Neural progenitor cell (in vitro differentiated cells): Measurements from ENCODE around the gene POMT2. TPM values are rescaled to one million over a fixed set of nuclear protein-coding genes. Genes with fewer than 3 reads are reported as not detected.

Experiments
- DNase-seq: peaks from one replicate; pipeline ENCODE4 v3.0.0-alpha.2; 2016; ENCODE audit warnings: low spot score
- H2AFZ ChIP-seq: fragments of 200-600 bp; sonication (generic); replicated peaks from 2 replicates; pipeline ENCODE4 v1.6.1; 2016; ENCODE audit warnings: antibody characterized with exemption
- H3F3A ChIP-seq: fragments of 200-600 bp; sonication (generic); 2 replicates; pipeline ENCODE4 v1.6.1; 2016; ENCODE audit warnings: antibody characterized with exemption, low read depth
- H3K27ac ChIP-seq: fragments of 200-600 bp; sonication (generic); 2 replicates; pipeline ENCODE4 v1.5.1; 2016; ENCODE audit warnings: mild to moderate bottlenecking
- H3K27me3 ChIP-seq: fragments of 200-600 bp; sonication (generic); 2 replicates; pipeline ENCODE4 v1.6.1; 2016; ENCODE audit warnings: mild to moderate bottlenecking, moderate library complexity
- H3K36me3 ChIP-seq: fragments of 200-600 bp; sonication (generic); 2 replicates; pipeline ENCODE4 v1.5.1; 2016
- H3K4me1 ChIP-seq: fragments of 200-600 bp; sonication (generic); 2 replicates; pipeline ENCODE4 v1.6.1; 2016; ENCODE audit warnings: mixed run types
- H3K4me2 ChIP-seq: fragments of 200-600 bp; sonication (generic); 2 replicates; pipeline ENCODE4 v1.6.1; 2016
- H3K4me3 ChIP-seq: fragments of 200-600 bp; sonication (generic); 2 replicates; pipeline ENCODE4 v1.5.1; 2016
- H3K79me2 ChIP-seq: fragments of 200-600 bp; sonication (generic); 2 replicates; pipeline ENCODE4 v1.6.1; 2016; ENCODE audit warnings: low read depth
- H3K9ac ChIP-seq: fragments of 200-600 bp; sonication (generic); 2 replicates; pipeline ENCODE4 v1.6.1; 2016
- H3K9me3 ChIP-seq: fragments of 200-600 bp; sonication (generic); 2 replicates; pipeline ENCODE4 v1.5.1; 2016; ENCODE audit warnings: low read depth
- H4K20me1 ChIP-seq: fragments of 200-600 bp; sonication (generic); 2 replicates; pipeline ENCODE4 v1.6.1; 2016; ENCODE audit warnings: low read depth
- H3K27ac Mint-ChIP-seq: 3 replicates; pipeline ENCODE4 v1.8.0; 2021; ENCODE audit warnings: mixed read lengths
- H3K27me3 Mint-ChIP-seq: 2 replicates; pipeline ENCODE4 v1.8.0; 2022; ENCODE audit warnings: low read depth, mild to moderate bottlenecking, inconsistent platforms, moderate library complexity, mixed read lengths; ENCODE audit not compliant: insufficient read depth
- H3K36me3 Mint-ChIP-seq: 3 replicates; pipeline ENCODE4 v1.8.0; 2021; ENCODE audit warnings: mixed read lengths
- H3K4me1 Mint-ChIP-seq: 3 replicates; pipeline ENCODE4 v1.8.0; 2021; ENCODE audit warnings: mixed read lengths
- H3K4me3 Mint-ChIP-seq: 3 replicates; pipeline ENCODE4 v1.8.0; 2021; ENCODE audit warnings: mild to moderate bottlenecking, moderate library complexity, mixed read lengths
- H3K9me3 Mint-ChIP-seq: 3 replicates; pipeline ENCODE4 v1.8.0; 2020; ENCODE audit warnings: mixed read lengths
- EZH2 ChIP-seq: fragments of 200-600 bp; sonication (generic); IDR thresholded peaks from 2 replicates; pipeline ENCODE4 v1.6.1; 2017; ENCODE audit warnings: antibody characterized with exemption, mild to moderate bottlenecking, moderate library complexity
- EZH2phosphoT487 ChIP-seq: fragments of 200-600 bp; sonication (generic); IDR thresholded peaks from 2 replicates; pipeline ENCODE4 v1.6.1; 2017; ENCODE audit warnings: antibody characterized with exemption
- total RNA-seq: library from RNA; depleted of rRNA; stranded (reverse); fragments of >200 nt; gene quantifications from 2 replicates; pipeline ENCODE4 v1.2.3, GENCODE V29; 2015; ENCODE audit warnings: low replicate concordance
- TF ChIP-seq, protein P1 (sequence below): fragments of 200-600 bp; sonication (generic); IDR thresholded peaks from 2 replicates; pipeline ENCODE4 v1.5.1; 2017; ENCODE audit warnings: antibody characterized with exemption, mild to moderate bottlenecking

The POMT2 gene
- total RNA-seq, 1 donor from 2014 or later, result 6.2 TPM

DNA sequence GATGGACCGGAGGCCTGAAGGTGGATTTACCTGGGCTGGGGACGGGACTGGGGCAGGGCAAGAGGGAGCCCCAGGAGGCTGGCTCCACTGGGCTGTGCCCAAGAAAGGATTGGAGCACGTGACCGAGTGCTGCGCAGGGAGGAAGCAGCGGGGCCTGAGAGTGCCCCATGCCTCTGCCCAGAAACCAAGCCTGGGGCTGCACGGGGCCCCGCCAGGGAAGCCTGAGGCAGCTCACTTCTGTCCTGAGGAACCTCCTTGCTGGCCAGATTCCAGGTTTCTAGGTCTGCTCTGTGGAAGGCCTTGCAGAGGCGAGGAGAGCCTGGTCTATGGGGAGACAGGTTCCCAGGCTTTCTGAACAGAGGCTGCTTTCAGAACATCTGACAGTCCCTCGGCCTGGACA lies 60.1 kb downstream of the POMT2 start:
- Histone ChIP-seq H3K4me2 (no peak overlapping the region), H3K27ac (no peak overlapping the region)

DNA sequence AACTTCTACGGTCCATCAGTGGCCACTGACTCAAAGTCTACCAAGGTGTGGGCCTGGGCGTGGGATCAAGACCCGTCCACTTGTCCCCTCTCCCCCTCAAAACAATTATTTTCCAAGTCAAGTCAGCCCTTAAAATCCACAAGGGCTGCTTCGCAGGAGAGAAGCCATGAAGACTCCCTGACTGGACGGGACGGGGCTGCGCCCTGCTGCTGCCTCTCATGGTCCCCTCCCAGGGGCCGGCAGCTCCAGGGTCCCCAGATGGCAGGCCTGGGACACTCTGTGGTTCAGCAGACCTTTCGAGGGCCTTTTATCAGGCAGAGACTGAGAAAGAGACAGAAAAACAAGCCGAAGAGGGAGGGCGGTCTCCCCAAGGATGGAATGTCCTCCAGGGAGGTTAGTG lies 60.5 kb downstream of the POMT2 start:
- Histone ChIP-seq H3K36me3 (no peaks in the 10 kb centered on the region), H2AFZ (peak overlapping the region; percentile 58), H3K4me3 (no peak overlapping the region), H3K4me2 (no peak overlapping the region), H3K9ac (no peak overlapping the region), H3K4me1 (no peaks in the 10 kb centered on the region), H3K27ac (no peak overlapping the region), H3K27me3 (no peaks in the 10 kb centered on the region), H3F3A (no peaks in the 10 kb centered on the region), H3K9me3 (no peaks in the 10 kb centered on the region), H4K20me1 (no peaks in the 10 kb centered on the region), H3K79me2 (no peaks in the 10 kb centered on the region)
- H3K36me3 Mint-ChIP-seq, result no peaks in the 10 kb centered on the region
- peaks cover 11% of the 10 kb centered on the region for H3K27me3 Mint-ChIP-seq
- no peak overlapping the region for H3K4me3 Mint-ChIP-seq
- no peak for TF ChIP-seq EZH2phosphoT487
- no peak for TF ChIP-seq EZH2
- TF ChIP-seq, protein P1, sequence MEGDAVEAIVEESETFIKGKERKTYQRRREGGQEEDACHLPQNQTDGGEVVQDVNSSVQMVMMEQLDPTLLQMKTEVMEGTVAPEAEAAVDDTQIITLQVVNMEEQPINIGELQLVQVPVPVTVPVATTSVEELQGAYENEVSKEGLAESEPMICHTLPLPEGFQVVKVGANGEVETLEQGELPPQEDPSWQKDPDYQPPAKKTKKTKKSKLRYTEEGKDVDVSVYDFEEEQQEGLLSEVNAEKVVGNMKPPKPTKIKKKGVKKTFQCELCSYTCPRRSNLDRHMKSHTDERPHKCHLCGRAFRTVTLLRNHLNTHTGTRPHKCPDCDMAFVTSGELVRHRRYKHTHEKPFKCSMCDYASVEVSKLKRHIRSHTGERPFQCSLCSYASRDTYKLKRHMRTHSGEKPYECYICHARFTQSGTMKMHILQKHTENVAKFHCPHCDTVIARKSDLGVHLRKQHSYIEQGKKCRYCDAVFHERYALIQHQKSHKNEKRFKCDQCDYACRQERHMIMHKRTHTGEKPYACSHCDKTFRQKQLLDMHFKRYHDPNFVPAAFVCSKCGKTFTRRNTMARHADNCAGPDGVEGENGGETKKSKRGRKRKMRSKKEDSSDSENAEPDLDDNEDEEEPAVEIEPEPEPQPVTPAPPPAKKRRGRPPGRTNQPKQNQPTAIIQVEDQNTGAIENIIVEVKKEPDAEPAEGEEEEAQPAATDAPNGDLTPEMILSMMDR, result no peak
- DNase-seq, result no peak
- H3K27ac Mint-ChIP-seq, result no peak overlapping the region
- peaks cover 3% of the 10 kb centered on the region for H3K9me3 Mint-ChIP-seq
- no peaks in the 10 kb centered on the region for H3K4me1 Mint-ChIP-seq

More for the DNA sequence above, 60.1 kb downstream of the POMT2 start:
- Histone ChIP-seq H3F3A (no peaks in the 10 kb centered on the region), H3K9me3 (no peaks in the 10 kb centered on the region), H3K4me3 (no peak overlapping the region), H3K36me3 (no peaks in the 10 kb centered on the region), H3K4me1 (no peaks in the 10 kb centered on the region), H3K79me2 (no peaks in the 10 kb centered on the region), H2AFZ (peak overlapping the region; percentile 58), H3K27me3 (no peaks in the 10 kb centered on the region), H4K20me1 (no peaks in the 10 kb centered on the region), H3K9ac (no peak overlapping the region)
- no peak for DNase-seq
- TF ChIP-seq EZH2, result no peak
- TF ChIP-seq EZH2phosphoT487, result no peak
- TF ChIP-seq, protein P1, result no peak
- peaks cover 3% of the 10 kb centered on the region for H3K9me3 Mint-ChIP-seq
- no peak overlapping the region for H3K27ac Mint-ChIP-seq
- H3K27me3 Mint-ChIP-seq, result peaks cover 12% of the 10 kb centered on the region
- H3K4me3 Mint-ChIP-seq, result no peak overlapping the region
- H3K4me1 Mint-ChIP-seq, result no peaks in the 10 kb centered on the region
- H3K36me3 Mint-ChIP-seq, result no peaks in the 10 kb centered on the region

DNA sequence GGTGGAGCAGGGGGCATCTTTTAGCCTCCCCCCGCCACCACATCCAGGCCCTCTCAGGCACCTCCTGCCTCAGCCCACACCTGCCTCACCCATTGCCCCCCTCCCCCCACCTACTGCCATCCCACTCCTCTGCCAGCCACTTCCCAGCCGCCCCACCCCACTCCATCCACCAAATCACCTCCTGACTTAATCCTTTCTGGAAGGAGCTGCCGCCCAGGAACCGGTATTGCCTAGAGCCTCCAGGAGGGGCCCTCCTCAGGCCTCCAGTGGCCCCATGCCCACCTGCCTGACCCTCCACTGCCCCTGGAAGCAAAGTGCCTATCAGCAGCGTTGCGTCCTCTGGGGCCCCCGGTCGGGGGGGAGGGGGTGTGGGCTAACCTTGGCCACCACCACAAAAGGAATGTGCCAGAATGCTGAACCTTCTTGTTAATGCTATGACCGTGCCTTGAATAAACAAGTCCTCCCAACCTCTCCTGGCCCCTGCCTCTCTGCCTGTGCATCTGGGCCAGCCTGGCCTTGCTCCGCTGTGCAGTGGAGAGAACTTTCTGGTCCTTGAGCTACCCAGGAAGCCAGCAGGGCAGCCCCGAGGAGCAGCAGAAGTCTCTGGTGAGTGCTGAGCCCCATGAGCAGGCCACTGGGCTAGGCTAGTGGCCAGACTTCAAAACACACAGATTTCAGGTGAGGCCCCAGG lies 61.5 kb downstream of the POMT2 start:
- Histone ChIP-seq H3K27me3 (no peaks in the 10 kb centered on the region), H4K20me1 (no peaks in the 10 kb centered on the region), H3K36me3 (no peaks in the 10 kb centered on the region), H2AFZ (no peak overlapping the region), H3K79me2 (no peaks in the 10 kb centered on the region), H3K4me1 (no peaks in the 10 kb centered on the region), H3K4me3 (no peak overlapping the region), H3F3A (no peaks in the 10 kb centered on the region), H3K4me2 (no peak overlapping the region), H3K27ac (no peak overlapping the region), H3K9me3 (no peaks in the 10 kb centered on the region), H3K9ac (no peak overlapping the region)
- TF ChIP-seq EZH2phosphoT487 (no peak), EZH2 (no peak)
- TF ChIP-seq, protein P1, result no peak
- H3K4me1 Mint-ChIP-seq, result no peaks in the 10 kb centered on the region
- H3K9me3 Mint-ChIP-seq, result peaks cover 3% of the 10 kb centered on the region
- no peak overlapping the region for H3K27ac Mint-ChIP-seq
- no peaks in the 10 kb centered on the region for H3K36me3 Mint-ChIP-seq
- no peak for DNase-seq
- H3K4me3 Mint-ChIP-seq, result no peak overlapping the region
- H3K27me3 Mint-ChIP-seq, result peaks cover 10% of the 10 kb centered on the region
